DMS53 treated with DMSO at 0.1 percent for 48 hours (cell line): ENCODE data around the gene CCDC167.
A peak's percentile ranks its signal among the peaks of the same experiment; 100 is the strongest.

Experiments used
- DNase-seq: peaks from one replicate; lab custom pipeline; 2025; ENCODE audit not compliant: unreplicated experiment; lab: John Stamatoyannopoulos, UW

Gene CCDC167

DNA sequence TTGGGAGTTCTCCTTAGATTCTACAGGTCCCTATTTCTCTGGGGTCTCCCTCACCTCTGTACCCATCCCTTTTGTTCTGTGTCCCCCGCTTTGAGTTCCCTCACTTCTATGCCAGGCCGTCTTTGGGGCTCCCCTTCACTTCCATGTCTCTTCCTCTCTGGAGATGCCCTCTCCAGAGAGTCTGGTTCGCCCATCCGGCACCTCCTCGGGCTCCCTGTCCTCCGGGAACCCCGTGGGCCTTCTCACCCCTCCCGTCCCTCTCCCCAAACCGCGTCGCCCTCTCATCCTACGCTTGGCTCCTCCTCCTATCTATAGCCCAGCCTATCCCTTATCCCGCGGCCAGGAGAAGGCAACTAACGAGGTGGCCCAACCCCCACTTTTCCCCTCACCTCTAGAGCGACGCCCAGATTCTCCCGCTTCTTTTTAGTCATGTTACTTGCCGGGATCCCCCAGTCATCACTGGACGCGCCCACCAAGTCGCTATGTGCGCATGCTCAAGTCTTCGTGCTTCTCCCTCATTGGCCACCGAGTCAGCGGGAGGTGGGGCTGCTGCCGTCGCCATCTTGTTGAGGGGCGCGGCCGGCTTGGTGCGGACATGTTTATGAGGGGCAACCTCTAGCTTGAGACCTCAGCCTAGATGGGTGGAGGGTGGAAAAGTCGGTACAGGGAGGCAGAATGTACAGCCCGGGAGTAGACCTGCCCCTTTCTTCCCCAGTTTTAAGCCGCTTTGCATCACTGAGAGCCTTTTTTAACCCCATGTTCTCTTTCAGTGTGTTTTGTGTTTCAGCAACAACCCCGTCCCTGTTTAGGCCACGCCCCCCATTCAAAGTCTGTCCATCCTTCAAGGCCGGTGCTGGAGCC is at the start of gene CCDC167:
Gene CCDC167, minus strand, starts transcription at position 461 of the 861 bp plus-strand sequence. Its CDS starts 30 bp downstream, at position 431.
- DNase-seq = peak; percentile 83

DNA sequence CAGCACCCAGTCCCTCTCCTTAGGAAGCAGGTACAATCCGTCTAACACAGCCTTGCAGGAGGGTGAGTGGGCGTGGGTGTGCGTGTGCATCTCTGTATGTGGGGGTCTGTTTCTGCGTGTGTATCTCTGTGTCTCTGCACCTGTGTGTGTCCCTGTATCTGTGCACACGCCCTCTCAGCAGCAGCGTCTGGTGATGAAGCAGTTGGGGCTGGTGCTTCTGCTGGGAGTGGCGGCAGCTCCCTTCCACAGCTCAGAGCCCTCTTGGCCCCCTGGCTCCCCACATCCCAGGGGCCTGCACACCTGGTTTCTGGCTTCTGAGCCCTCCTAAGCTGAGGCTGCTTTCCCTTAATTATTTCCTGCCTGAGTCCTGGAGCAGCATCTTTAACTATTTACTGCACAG is 49.5 kb upstream of the CCDC167 start:
- DNase-seq = no peak

DNA sequence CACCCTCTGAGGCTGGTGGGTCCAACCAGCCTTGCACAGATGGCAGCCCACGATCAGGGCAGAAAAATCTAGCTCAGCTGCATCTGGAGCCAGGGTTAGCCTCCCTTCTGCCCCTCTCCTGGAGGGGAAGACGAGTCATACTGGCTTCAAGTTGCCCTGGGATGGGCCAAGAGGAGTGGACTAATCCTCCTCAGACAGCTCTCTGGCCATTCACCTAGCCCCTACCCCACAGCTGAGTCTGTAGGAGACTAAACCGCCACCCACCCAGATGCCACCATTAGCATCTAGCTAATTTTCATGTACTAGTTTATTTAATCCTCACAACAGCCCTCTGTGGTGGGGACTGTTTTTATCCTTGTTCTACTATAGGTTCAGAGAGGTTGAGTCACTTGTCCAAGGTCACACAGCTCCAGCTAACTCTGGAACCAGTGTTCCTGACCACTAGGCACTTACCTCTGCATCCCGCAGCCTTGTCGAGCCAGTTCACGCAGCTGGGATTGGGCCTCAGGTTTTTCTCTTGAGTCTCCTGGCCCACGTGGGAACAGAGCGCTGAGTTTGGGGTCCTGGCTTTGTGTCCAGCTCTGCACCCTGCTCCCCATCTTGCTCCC is 48.5 kb upstream of the CCDC167 start:
- no peak for DNase-seq

DNA sequence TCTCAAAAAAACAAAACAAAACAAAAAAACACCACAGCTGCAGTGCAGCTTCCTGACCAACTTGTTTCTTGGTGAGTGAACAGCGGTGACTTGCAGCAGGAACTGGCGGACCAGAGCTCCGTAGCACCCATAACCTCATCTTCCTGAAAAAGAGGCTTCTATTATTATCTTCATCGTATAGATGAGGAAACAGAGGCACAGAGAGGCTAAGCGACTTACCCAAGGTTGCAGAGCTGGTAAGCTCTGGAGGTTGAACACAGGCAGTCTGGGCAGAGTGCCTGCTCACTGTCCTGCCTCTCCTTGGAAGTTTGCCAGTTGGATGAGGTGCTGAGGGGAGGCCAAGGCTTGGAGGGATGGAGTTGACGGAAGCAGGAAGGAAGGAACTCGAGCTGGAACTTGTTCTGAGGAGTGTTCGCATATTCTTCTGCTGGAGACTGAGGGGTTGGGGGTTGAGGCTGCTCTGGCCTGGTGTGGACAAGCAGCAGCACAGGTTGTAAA is 47.9 kb upstream of the CCDC167 start:
- DNase-seq = no peak

DNA sequence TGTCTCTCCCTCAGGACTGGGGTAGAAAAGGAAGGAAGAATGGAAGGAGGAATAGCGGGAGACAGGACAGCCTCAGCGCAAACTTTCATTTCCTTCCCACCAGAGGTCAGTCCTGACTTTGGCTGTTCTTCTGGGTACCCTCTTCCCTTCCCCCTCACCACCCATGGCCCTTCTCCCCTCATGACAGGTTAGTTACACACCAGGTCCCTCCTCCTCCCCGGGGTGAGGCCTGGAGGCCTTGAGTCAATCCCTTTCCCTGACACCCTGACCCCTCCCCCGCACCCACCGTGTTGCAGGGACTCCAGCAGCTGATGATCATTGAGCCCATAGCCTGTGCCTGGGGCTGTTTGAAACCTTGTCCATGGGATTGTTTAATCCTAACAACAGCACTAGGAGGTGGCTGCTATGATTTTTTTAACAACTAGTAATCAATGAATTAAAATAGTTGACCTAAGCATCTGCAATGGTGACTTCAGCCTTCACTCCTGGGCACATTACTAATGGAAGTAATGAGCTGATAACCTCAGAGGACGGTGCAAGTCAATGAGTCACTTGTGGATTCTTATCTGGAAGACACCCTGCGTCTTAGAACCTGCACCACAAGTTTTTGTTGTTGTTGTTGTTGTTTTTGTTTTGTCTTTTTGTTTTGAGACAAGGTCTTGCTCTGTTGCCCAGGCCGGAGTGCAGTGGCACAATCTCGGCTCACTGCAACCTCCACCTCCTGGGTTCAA is 46.6 kb upstream of the CCDC167 start:
- DNase-seq = no peak

DNA sequence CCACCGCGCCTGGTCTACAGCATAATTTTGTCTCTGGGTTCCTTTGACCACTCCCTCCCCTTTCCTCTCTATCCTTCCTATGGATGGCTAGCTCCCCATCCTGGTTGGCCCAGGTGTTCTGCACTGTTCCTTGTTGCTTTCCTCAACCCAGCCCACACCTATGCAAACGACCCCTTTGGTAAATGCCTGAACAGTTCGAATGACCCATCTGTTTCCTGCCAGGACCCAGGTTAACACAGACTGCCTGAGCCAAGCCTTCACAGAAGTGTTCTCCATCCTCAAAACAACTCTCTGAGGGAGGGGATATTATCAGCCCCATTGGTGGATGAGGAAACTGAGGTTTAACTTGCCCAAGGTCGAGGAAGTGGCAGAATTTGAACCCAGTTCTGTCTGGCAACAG is 44.8 kb upstream of the CCDC167 start:
- no peak for DNase-seq

DNA sequence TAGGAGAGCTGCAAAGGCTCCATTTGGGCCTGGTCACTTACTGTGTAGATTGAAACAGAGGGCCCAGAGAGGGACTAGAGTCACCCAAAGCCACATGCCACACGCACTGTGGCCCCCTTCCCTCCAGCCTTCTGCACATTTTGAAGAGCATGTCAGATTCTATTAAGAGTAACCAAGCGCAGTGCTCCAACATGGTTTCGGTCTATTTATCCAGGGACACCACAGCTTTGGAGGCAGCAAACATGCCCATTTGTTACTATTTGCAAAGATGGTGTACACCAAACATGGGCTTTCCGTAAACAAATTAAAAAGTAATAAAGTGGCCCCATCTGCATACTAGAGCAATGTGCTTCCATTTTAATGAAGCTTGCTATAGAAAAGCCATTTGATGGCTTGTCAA is 43.7 kb upstream of the CCDC167 start:
- no peak for DNase-seq

DNA sequence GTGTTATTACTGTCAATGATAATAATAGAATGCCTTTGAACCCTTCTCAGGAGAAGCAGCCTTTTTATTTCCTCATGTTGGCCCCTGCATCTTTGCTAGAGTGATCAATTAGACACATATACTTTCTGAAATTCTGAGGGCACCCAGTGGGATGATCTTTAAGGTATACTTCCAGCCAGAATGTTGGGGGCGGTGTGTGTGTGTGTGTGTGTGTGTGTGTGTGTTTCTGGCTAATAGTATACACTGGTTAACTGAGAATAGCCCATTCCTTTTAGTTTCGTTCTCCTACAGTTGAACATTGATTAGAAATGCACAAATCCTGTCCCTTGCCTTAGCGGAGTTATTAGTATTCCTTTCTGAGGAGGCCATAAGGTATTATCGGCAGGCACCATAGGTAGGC is 41.7 kb upstream of the CCDC167 start:
- DNase-seq = no peak

DNA sequence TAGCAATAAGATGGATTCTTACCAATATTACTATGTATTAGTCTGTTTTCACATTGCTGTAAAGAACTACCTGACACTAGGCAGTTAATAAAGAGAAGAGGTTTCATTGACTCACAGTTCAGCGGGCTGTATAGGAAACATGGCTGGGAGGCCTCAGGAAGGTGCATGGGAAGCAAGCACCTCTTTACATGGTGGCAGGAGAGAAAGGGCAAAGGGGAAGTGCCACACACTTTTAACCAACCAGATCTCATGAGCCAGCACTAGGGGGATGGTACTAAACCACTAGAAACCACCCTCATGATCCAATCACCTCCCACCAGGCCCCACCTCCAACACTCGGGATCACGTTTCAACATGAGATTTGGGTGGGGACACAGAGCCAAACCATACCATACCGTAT is 40.7 kb upstream of the CCDC167 start:
- no peak for DNase-seq

DNA sequence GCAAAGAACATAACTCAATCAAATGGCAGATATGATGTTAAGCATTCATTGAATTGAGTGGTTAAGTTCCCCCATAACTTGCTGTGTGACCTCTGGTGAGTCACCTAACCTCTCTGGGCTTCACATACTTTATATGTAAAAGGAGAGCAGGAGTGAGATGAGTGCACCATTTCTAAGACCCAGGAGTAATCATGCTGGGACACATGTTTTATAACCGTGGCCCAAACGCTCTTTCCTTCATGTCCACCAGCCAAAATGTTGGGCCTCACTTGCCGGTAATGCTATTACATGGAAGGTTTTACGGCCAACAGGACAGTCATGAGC is 40.3 kb upstream of the CCDC167 start:
- no peak for DNase-seq

DNA sequence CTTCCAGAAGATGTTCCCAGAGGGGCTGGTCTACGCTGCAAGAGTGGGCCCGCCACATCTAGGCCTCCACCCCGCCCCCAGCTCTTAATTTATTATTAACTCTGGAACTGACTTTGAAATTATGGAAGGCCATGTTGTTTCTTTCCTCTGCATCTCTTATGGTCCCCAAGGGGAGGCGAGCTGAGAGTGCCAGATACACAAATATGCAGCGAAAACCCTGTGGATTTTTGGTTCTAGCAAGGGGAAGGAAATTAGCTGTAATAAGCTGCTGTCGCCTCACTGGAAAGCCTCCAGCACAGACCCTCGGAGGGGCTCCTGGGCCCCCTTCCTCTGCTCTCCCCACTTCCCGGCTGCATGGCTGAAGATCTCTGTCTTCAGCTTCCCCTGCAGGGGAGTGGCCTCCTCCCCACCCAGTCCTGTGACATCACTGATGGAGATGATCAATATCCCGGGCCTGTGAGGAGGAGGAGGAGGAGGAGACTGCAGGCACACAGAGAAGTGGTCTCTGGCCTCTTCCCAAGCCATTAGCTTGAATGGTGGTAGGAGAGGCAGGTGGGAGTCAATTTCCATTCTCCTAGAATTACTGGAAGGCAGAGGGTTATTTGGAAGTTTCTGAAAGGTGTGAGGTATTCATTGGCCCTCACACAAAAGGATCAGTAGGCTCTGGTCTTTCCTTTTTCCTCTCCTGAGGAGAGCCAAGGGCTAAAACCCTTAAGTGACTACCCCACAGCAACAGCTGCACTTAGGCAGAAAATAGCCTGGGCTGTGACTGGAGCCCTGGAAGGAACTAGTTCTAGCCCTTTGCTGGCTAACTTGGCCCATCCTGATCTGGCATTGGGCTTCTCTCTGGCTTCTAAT is 39.7 kb upstream of the CCDC167 start:
- no peak for DNase-seq

DNA sequence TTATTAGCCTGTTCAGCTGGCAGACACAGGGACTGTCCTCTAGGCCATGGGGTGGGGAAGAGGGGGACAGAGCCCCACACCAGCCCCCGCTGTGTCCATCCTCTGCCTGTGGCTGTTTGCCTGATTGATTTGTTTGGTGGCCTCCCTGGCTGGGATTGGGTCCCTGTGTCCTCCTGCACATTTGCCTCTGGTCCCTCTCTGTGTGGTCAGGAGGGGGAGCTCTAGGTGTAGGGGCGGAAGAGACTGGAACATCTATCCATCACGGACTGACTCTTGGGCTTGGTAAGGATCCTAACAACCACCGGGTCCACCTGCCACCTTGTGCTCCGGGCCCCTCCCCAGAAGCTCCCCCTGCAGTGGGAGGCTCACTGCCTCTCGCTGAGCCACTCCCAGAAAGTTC is 38.4 kb upstream of the CCDC167 start:
- peak; percentile 11 for DNase-seq

DNA sequence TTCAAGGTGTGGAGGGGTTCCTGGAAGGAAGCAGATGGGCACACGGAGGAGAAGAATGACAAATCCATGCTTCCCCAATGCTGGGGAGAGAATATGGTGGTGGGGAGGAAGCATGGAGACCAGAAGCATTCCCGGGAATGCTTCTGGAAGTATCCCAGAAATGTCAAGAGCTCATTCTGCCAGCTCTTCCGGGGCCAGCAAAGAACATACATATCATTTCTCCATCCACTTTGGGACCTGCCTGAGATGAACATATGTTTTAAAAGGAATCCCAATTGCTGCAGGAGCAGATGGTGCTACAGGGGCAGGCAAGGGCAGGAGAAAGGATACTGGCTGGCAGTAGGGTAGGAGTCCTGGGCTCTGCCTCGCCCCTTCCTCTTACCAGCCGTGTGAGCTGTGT is 37.9 kb upstream of the CCDC167 start:
- no peak for DNase-seq

DNA sequence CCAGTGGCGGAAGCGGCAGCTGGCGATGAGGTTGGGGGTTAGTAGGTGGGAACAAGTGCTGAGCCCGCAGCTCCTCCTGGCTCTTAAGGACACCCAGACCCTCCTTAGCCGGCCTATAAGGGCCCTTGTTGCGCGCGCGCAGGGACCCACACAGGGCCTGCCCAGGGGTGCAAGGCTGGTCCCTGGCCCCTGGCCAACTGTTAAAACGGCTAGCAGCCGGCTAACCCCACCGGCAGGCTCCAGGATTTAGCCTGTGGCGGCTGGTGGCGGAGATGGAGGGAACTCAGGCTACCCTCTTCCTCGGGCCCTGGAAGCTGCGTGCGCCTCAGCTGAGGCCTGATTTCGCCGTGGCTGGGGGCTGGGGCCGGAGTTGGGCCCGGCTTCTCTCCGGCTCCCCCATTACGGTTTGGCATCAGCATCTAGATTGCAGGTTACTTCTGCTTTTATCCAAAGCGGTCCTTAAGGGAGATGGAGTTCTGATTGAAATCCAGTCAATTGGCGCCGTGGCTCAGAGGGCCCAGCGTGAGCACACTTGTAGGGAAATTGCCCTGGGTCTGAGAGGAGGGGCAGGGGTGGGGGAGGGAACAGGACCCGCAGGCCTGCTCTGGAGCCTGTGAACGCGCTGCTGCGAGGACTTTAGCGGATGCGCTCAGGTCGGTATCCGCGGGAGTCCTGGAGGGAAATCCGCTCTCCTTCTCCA is 36.9 kb upstream of the CCDC167 start:
- DNase-seq = no peak

DNA sequence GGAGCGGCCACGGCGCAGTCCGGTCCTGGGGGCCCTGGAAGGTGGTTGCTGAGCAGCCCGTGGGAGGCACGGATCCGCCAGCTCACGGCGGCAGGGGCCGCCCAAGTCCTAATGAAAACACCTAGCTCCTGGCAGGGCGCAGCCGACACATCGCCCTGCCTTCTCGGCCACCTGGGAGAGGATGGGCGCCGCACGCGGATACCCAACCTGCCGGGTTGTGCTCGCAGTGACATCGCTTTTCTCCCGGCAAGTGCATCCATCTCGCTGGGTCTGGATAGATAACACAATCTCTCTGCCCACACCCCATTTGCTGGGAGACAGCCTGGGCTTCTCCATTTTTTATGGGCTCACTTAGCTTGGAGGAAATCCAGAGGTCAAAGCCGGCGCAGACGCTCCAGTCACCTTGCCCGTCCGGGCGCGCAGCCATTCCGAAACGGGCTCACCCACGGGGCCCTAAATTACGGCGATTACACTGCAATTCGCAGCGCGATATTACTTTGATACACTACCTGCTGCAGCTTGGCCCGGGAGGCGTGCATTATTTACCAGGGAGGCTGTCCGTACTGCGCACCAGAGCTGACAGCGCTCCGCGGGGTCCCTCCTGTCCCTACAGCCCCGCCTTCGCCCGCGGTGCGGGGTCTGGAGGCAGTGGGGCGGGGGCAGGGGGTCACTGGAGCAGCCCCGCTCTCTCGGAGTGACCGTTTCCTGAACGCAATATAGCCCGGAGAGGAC is 36.2 kb upstream of the CCDC167 start:
- peak; percentile 3 for DNase-seq

DNA sequence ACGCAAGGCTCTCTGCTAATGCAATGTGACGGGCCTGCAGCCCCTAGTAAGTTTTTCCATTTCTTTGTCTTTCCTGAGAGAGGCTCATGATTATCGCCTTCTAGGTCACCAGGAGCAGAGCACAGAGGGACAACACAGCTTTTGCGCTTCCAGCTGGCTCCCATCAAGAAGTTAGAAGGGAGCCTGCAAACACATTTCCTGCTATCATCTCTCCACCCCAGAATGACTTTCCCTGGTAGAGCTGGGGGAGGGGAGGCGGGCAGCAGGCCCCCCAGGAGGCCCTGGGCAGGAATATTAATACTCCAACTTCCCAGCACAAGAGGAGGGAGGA is 35.7 kb upstream of the CCDC167 start:
- no peak for DNase-seq

DNA sequence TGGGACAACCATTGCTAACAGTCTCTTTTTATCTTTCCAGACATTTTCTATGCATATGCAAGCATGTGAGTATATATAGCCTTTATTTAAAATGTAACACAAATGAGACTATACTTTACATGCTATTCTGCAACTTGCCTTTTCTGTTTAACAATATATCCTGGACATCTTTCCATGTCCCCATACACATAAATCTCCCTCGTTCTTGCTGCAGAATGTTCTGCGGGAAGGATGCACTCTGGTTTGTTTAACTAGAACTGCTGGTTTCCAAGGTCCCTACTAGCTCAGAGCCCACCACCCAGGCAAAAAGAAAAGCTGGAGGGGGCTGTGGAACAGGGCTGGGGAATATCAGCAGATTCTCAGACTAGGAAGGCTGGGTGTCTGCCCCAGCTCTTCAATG is 35.2 kb upstream of the CCDC167 start:
- no peak for DNase-seq

DNA sequence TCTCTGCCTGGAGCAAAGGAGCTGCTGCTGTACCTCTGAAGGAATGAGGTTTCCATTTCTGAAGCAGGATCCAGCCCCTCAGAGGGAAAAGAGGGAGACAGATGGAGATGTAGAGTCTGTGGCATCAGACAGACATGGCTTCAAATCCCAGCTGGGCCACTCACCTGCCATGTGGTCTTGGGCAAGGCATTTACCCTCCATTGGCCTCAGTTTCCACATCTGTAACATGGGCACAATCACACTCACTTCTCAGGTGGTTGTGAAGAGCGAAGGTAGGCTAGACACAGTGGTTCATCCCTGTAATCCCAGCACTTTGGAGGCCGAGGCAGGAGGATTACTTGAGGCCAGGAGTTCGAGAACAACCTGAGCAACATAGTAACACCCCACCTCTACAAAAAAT is 32.4 kb upstream of the CCDC167 start:
- no peak for DNase-seq

DNA sequence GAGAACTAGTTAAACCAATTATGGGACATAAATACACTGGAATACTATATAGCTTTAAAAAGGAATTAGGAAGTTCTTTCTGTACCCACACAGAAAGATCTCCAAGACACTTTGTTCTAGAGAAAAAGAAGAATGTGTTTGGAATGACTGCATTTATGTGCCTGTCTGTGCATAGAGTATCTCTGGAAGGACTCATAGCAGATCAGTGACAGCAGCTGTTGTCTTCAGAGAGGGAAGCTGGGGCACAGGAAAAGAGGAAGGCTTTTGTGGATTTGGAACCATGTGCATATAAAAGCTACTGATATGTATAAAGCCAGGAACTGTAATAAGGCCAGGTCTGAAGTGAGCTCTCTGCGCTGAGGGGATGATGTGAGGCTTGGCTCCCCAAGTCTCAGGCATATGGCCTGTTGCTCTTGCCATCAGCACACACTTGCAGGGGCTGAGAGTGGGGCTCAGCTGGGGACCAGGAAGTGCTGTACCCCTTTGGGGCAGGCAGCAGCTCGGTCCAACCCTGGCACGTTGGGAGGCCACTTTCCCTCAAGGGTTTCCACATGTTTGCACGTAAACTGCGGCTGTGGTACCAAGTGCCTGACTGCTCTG is 31.8 kb upstream of the CCDC167 start:
- no peak for DNase-seq

DNA sequence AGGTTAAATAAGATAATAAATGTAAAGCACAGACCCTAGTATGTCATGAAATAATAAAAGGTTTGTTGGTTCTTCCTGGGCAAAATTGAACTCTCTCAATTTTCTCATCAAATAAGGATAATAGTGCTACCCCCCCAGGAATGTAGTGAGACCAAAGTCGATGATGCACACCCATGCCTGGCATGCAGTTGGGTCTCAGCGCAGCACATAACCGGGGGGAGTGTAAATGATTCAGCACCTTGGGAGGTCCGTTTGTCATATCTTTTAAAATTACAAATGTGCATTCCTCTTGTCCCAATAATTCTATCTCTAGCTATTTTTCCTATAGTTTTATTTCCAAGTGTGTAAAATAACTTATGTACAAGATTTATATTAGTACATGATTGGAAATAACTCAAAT is 31.3 kb upstream of the CCDC167 start:
- no peak for DNase-seq
